ENCODE data around the gene WDR17. TPM values are rescaled to one million over a fixed set of nuclear protein-coding genes. Genes with fewer than 3 reads are reported as not detected.

WDR17 gene
- total RNA-seq, 4 donors from 2014 or later = 0.13 to 0.58 (median 0.32) TPM; not detected in 1

- 77 to 88% methylated on average over 2 of the region's 2 CpGs for WGBS, 2 donors
- intact Hi-C loops (cut with DNase I; ENCODE audit: low total_unique reads) = no loop called here
Observed at GRCh38 chr4:176099314-176099713, 33.7 kb downstream of the WDR17 start.

GRCh38 chr4:176102414-176103063, 36.9 kb downstream of the WDR17 start:
- TF ChIP-seq CTCF (IDR thresholded peaks at IDR 0.05) (no peak), POLR2A (IDR thresholded peaks at IDR 0.05) (no peak)
- intact Hi-C loops (cut with DNase I; ENCODE audit: low total_unique reads) = no loop called here
- no peak for DNase-seq (ENCODE audit: low spot score in 2 of 2)

More at GRCh38 chr4:176099314-176099713, 33.7 kb downstream of the WDR17 start:
- H3K4me3 ChIP-seq (ENCODE audit: low read depth, poor library complexity, severe bottlenecking) = no peak overlapping the region
- no peak for TF ChIP-seq CTCF (IDR thresholded peaks at IDR 0.05)
- TF ChIP-seq POLR2A (IDR thresholded peaks at IDR 0.05) = no peak
- no peak for DNase-seq (ENCODE audit: low spot score in 2 of 2)

GRCh38 chr4:176107695-176108094, 42.1 kb downstream of the WDR17 start:
- H3K4me3 ChIP-seq (ENCODE audit: low read depth, poor library complexity, severe bottlenecking) = no peak overlapping the region
- DNase-seq (ENCODE audit: low spot score in 2 of 2) = no peak
- intact Hi-C loops (cut with DNase I; ENCODE audit: low total_unique reads) = no loop called here
- TF ChIP-seq CTCF (IDR thresholded peaks at IDR 0.05) (no peak), POLR2A (IDR thresholded peaks at IDR 0.05) (no peak)

More at GRCh38 chr4:176102414-176103063, 36.9 kb downstream of the WDR17 start:
- no peak overlapping the region for H3K4me3 ChIP-seq (ENCODE audit: low read depth, poor library complexity, severe bottlenecking)

GRCh38 chr4:176123710-176124407, 58.2 kb downstream of the WDR17 start:
- DNase-seq (ENCODE audit: low spot score in 2 of 2) = no peak
- 73 to 81% methylated on average over 4 of the region's 4 CpGs for WGBS, 2 donors
- H3K4me3 ChIP-seq (ENCODE audit: low read depth, poor library complexity, severe bottlenecking) = no peak overlapping the region
- TF ChIP-seq CTCF (IDR thresholded peaks at IDR 0.05) (no peak), POLR2A (IDR thresholded peaks at IDR 0.05) (no peak)
- intact Hi-C loops (cut with DNase I; ENCODE audit: low total_unique reads) = no loop called here

GRCh38 chr4:176125063-176125462, 59.4 kb downstream of the WDR17 start:
- intact Hi-C loops (cut with DNase I; ENCODE audit: low total_unique reads) = no loop called here
- TF ChIP-seq POLR2A (IDR thresholded peaks at IDR 0.05) = no peak
- no peak for TF ChIP-seq CTCF (IDR thresholded peaks at IDR 0.05)
- WGBS, 2 donors = 87% methylated on average over 4 of the region's 4 CpGs
- H3K4me3 ChIP-seq (ENCODE audit: low read depth, poor library complexity, severe bottlenecking) = no peak overlapping the region
- no peak for DNase-seq (ENCODE audit: low spot score in 2 of 2)
